ENCODE data around the gene PLAC8L1. TPM values are rescaled to one million over a fixed set of nuclear protein-coding genes. Genes with fewer than 3 reads are reported as not detected.

The PLAC8L1 gene
- total and polyA plus RNA-seq, 2 of the 4 experiments (the other 2 are of a cell fraction): 0.27 TPM; not detected in 1

DNA sequence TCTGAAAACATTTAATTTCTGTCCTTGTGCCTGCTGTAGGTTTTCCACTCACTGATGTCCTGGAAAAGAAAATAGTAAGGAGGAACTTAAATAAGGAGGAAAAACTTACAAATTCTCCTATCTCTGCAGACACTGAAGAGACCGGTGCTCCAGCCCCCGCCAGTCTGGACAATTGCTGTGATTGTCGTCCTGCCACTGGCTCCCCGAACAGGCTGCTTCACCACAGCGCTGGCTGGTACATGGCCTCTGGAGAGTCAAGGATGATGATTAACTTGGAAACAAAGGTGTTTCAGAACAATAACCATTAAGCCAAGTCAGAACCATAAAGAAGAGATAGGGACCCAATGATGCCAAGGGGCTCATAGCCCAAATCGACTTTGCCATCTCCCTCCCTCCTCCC, 7.3 kb downstream of the PLAC8L1 start:
- intact Hi-C loops (cut with micrococcal nuclease): no loop called here
- no CpG with 5 or more reads among the region's 6 CpGs for WGBS, 2 experiments (ENCODE audit: extremely low coverage in 2 of 2, insufficient read length in 1 of 2)
- BruUV-seq (replicated peaks): no TSS peak

More for the DNA sequence above, 7.3 kb downstream of the PLAC8L1 start:
- CTCF ChIA-PET: no interaction called here
- H2BK5ac ChIP-seq (ENCODE audit: low read depth, low read length, poor library complexity, severe bottlenecking): no peak overlapping the region
- no peak overlapping the region for H3K56ac ChIP-seq (ENCODE audit: extremely low read depth, insufficient read depth, low read length)
- no peak overlapping the region for H2BK20ac ChIP-seq (ENCODE audit: low read depth, low read length)
- no peaks in the 10 kb centered on the region for H3K9me3 ChIP-seq (ENCODE audit: control insufficient read depth, insufficient read depth, low read length)
- no peak overlapping the region for H3K18ac ChIP-seq (ENCODE audit: low read depth, low read length)
- no peak overlapping the region for H2AFZ ChIP-seq (replicated peaks; ENCODE audit: low read length, poor library complexity)
- H3K79me1 ChIP-seq (ENCODE audit: low read depth in 1 of 2, low read length in 2 of 2): no peaks in the 10 kb centered on the region
- H4K20me1 ChIP-seq (ENCODE audit: insufficient read depth, low read length): no peaks in the 10 kb centered on the region
- POLR2A ChIA-PET (ENCODE audit: unreplicated experiment): no interaction called here
- no peak overlapping the region for H3K4ac ChIP-seq (ENCODE audit: low read depth, low read length)
- H2AK9ac ChIP-seq (replicated peaks; ENCODE audit: low read depth, low read length, poor library complexity): no peak overlapping the region
- DNase-seq: no peak
- in situ Hi-C loops (cut with MboI; ENCODE audit: low sequenced_read_pairs) (no loop called here), dilution Hi-C loops (cut with HindIII; ENCODE audit: low sequenced_read_pairs, unreplicated experiment) (no loop called here)
- no peaks in the 10 kb centered on the region for H3K4me1 ChIP-seq (ENCODE audit: control insufficient read depth, insufficient read depth, low read length)
- H3K4me2 ChIP-seq (ENCODE audit: low read depth, low read length): no peak overlapping the region
- H3K9me1 ChIP-seq (ENCODE audit: insufficient read depth, low read length): no peaks in the 10 kb centered on the region
- no peak overlapping the region for H2AK5ac ChIP-seq (ENCODE audit: low read depth, low read length)
- no peak overlapping the region for H3K23ac ChIP-seq (ENCODE audit: low read depth, low read length)
- no peak overlapping the region for H4K8ac ChIP-seq (ENCODE audit: low read depth in 2 of 2, low read length in 2 of 2)
- H3K9ac ChIP-seq (ENCODE audit: low read depth, low read length): no peak overlapping the region
- H3K14ac ChIP-seq (replicated peaks; ENCODE audit: low read depth, low read length): no peak overlapping the region
- no peak overlapping the region for H4K5ac ChIP-seq (ENCODE audit: low read depth, low read length)
- H3K4me3 ChIP-seq (ENCODE audit: insufficient read depth, low read depth, low read length): no peak overlapping the region
- H2BK120ac ChIP-seq (ENCODE audit: low read depth, low read length): no peak overlapping the region
- H3K27me3 ChIP-seq (ENCODE audit: control insufficient read depth, insufficient read depth, low read length): no peaks in the 10 kb centered on the region; the same call in 1 of the 2 replicates
- no peak for ATAC-seq (ENCODE audit: low read depth)
- H4K91ac ChIP-seq (ENCODE audit: insufficient read depth, low read depth, low read length): no peak overlapping the region
- no peak overlapping the region for H2BK15ac ChIP-seq (ENCODE audit: low read depth, low read length)
- TF ChIP-seq RCOR1 (IDR thresholded peaks at IDR 0.05; ENCODE audit: insufficient replicate concordance, low read length) (no peak), MXI1 (IDR thresholded peaks at IDR 0.05; ENCODE audit: borderline replicate concordance, low read depth, low read length) (no peak), CHD1 (IDR thresholded peaks at IDR 0.05; ENCODE audit: low read depth, low read length) (no peak), POLR2A (IDR thresholded peaks at IDR 0.05; ENCODE audit: low read depth, low read length) (no peak), MAZ (IDR thresholded peaks at IDR 0.05; ENCODE audit: borderline replicate concordance, low read depth, low read length) (no peak), FOS (IDR thresholded peaks at IDR 0.05; ENCODE audit: low read depth, low read length) (no peak)
- TF ChIP-seq, protein P1, sequence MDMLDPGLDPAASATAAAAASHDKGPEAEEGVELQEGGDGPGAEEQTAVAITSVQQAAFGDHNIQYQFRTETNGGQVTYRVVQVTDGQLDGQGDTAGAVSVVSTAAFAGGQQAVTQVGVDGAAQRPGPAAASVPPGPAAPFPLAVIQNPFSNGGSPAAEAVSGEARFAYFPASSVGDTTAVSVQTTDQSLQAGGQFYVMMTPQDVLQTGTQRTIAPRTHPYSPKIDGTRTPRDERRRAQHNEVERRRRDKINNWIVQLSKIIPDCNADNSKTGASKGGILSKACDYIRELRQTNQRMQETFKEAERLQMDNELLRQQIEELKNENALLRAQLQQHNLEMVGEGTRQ (IDR thresholded peaks at IDR 0.05; ENCODE audit: low read depth, low read length): no peak
- TF ChIP-seq, protein P2, sequence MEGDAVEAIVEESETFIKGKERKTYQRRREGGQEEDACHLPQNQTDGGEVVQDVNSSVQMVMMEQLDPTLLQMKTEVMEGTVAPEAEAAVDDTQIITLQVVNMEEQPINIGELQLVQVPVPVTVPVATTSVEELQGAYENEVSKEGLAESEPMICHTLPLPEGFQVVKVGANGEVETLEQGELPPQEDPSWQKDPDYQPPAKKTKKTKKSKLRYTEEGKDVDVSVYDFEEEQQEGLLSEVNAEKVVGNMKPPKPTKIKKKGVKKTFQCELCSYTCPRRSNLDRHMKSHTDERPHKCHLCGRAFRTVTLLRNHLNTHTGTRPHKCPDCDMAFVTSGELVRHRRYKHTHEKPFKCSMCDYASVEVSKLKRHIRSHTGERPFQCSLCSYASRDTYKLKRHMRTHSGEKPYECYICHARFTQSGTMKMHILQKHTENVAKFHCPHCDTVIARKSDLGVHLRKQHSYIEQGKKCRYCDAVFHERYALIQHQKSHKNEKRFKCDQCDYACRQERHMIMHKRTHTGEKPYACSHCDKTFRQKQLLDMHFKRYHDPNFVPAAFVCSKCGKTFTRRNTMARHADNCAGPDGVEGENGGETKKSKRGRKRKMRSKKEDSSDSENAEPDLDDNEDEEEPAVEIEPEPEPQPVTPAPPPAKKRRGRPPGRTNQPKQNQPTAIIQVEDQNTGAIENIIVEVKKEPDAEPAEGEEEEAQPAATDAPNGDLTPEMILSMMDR (conservative IDR thresholded peaks at IDR 0.05; ENCODE audit: low read depth, low read length): no peak
- H3K27ac ChIP-seq (ENCODE audit: insufficient read depth, low read length): no peak overlapping the region
- no peaks in the 10 kb centered on the region for H3K36me3 ChIP-seq (ENCODE audit: control insufficient read depth, insufficient read depth, low read length)

Measured in IMR-90 (cell line).